ENCODE results near the gene MYCBPAP.

Gene MYCBPAP

GRCh38 chr17:50462446-50462845 is 45.8 kb upstream of the MYCBPAP start:
- no peak for DNase-seq (ENCODE audit: extremely low spot score)
- ChIA-PET CTCF (no interaction called here), POLR2A (no interaction called here)
- no peak for TF ChIP-seq CTCF (IDR thresholded peaks at IDR 0.05; ENCODE audit: control extremely low read depth, extremely low read depth, low read depth, missing control alignments)

- no peak for DNase-seq (ENCODE audit: extremely low spot score)
- ChIA-PET CTCF (interaction anchor here (1.1 to 1.3 kb wide), 2 partner anchors 8 to 10 kb away, joined by 3 to 4 read pairs; no protein-coding TSS in a partner anchor), POLR2A (no interaction called here)
- no peak for TF ChIP-seq CTCF (IDR thresholded peaks at IDR 0.05; ENCODE audit: control extremely low read depth, extremely low read depth, low read depth, missing control alignments)
Measured at GRCh38 chr17:50464121-50464520, 44.1 kb upstream of the MYCBPAP start.

- DNase-seq (ENCODE audit: extremely low spot score), result no peak
- ChIA-PET POLR2A (no interaction called here), CTCF (interaction anchor here (1.3 kb wide), 1 partner anchor 10 kb away, joined by 4 read pairs; no protein-coding TSS in a partner anchor)
- TF ChIP-seq CTCF (IDR thresholded peaks at IDR 0.05; ENCODE audit: control extremely low read depth, extremely low read depth, low read depth, missing control alignments), result no peak
Measured at GRCh38 chr17:50464736-50465135, 43.5 kb upstream of the MYCBPAP start.

- ChIA-PET POLR2A (no interaction called here), CTCF (interaction anchor here (1.3 kb wide), 1 partner anchor 9 kb away, joined by 4 read pairs; no protein-coding TSS in a partner anchor)
- TF ChIP-seq CTCF (IDR thresholded peaks at IDR 0.05; ENCODE audit: control extremely low read depth, extremely low read depth, low read depth, missing control alignments), result no peak
- no peak for DNase-seq (ENCODE audit: extremely low spot score)
Measured at GRCh38 chr17:50465171-50465570, 43.1 kb upstream of the MYCBPAP start.

- ChIA-PET POLR2A (interaction anchor here (0.6 kb wide), 1 partner anchor 318 kb away, joined by 5 read pairs; no protein-coding TSS in a partner anchor), CTCF (interaction anchor here (1.3 kb wide), 1 partner anchor 9 kb away, joined by 4 read pairs; no protein-coding TSS in a partner anchor)
- no peak for TF ChIP-seq CTCF (IDR thresholded peaks at IDR 0.05; ENCODE audit: control extremely low read depth, extremely low read depth, low read depth, missing control alignments)
- no peak for DNase-seq (ENCODE audit: extremely low spot score)
Measured at GRCh38 chr17:50465635-50466034, 42.6 kb upstream of the MYCBPAP start.

- no peak for TF ChIP-seq CTCF (IDR thresholded peaks at IDR 0.05; ENCODE audit: control extremely low read depth, extremely low read depth, low read depth, missing control alignments)
- POLR2A ChIA-PET, result interaction anchor here (0.6 kb wide), 1 partner anchor 319 kb away, joined by 5 read pairs; no protein-coding TSS in a partner anchor
- no peak for DNase-seq (ENCODE audit: extremely low spot score)
- CTCF ChIA-PET, result no interaction called here
Measured at GRCh38 chr17:50466371-50467113, 41.7 kb upstream of the MYCBPAP start.

Data from GM10248 (cell line).